Glutamatergic neuron (in vitro differentiated cells): ENCODE results near the gene FAXDC2. TPM values are rescaled to one million over a fixed set of nuclear protein-coding genes. Genes with fewer than 3 reads are reported as not detected.

Source experiments
- DNase-seq: peaks from one replicate; pipeline ENCODE4 v3.0.0; 2022
- H3K27ac Mint-ChIP-seq: one replicate; pipeline ENCODE4 v1.8.0; 2020; ENCODE audit warnings: mild to moderate bottlenecking, mixed read lengths, inconsistent platforms; ENCODE audit not compliant: unreplicated experiment
- H3K27me3 Mint-ChIP-seq: one replicate; pipeline ENCODE4 v1.8.0; 2020; ENCODE audit warnings: mild to moderate bottlenecking, moderate library complexity, mixed read lengths, inconsistent platforms; ENCODE audit not compliant: unreplicated experiment
- H3K36me3 Mint-ChIP-seq: one replicate; pipeline ENCODE4 v1.8.0; 2020; ENCODE audit warnings: mild to moderate bottlenecking, mixed read lengths, inconsistent platforms; ENCODE audit not compliant: unreplicated experiment
- H3K4me1 Mint-ChIP-seq: one replicate; pipeline ENCODE4 v1.8.0; 2020; ENCODE audit warnings: mild to moderate bottlenecking, low read depth, mixed read lengths, inconsistent platforms; ENCODE audit not compliant: unreplicated experiment
- H3K4me3 Mint-ChIP-seq: one replicate; pipeline ENCODE4 v1.8.0; 2020; ENCODE audit warnings: mild to moderate bottlenecking, mixed read lengths, inconsistent platforms; ENCODE audit not compliant: unreplicated experiment
- H3K9me3 Mint-ChIP-seq: one replicate; pipeline ENCODE4 v1.8.0; 2020; ENCODE audit warnings: mild to moderate bottlenecking, moderate library complexity, mixed read lengths, inconsistent platforms; ENCODE audit not compliant: unreplicated experiment
- total RNA-seq: library from RNA; stranded (reverse); fragmentation: NEBNext Ultra II Directional; extraction: Animal tissue kit (Norgen Biotek cat#: 25700); gene quantifications from one replicate; pipeline ENCODE4 v1.2.1, GENCODE V29; 2021; ENCODE audit not compliant: unreplicated experiment
- TF ChIP-seq, protein P1 (sequence below): fragments of 200-600 bp; sonication (generic); IDR thresholded peaks from one replicate; pipeline ENCODE4 v1.5.0; 2021; ENCODE audit not compliant: partially characterized antibody, unreplicated experiment

Gene FAXDC2
- total RNA-seq, 1 donor from 2014 or later: 0.66 TPM

DNA sequence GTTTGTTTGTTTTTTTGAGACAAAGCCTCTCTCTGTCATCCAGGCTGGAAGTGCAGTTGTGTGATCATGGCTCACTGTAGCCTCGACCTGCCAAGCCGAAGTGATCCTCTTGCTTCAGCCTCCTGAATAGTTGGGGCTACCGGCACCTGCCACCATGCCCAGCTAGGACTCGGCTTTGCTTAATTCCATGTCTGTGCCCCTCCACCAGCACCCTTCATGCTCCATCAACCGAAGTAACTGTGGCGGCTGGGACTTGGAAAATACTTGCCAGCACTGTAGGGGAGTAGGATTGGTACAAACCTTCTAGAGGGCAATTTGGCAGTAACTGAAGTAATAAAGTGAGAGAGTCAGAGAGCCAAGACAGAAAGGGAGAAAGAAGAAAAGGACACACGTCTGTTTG, 19.0 kb downstream of the FAXDC2 start:
- H3K36me3 Mint-ChIP-seq: no peaks in the 10 kb centered on the region
- H3K9me3 Mint-ChIP-seq: no peaks in the 10 kb centered on the region
- H3K4me1 Mint-ChIP-seq: peaks cover 4% of the 10 kb centered on the region
- H3K27me3 Mint-ChIP-seq: peaks cover 4% of the 10 kb centered on the region
- H3K4me3 Mint-ChIP-seq: no peak overlapping the region
- no peak overlapping the region for H3K27ac Mint-ChIP-seq
- no peak for DNase-seq
- TF ChIP-seq, protein P1, sequence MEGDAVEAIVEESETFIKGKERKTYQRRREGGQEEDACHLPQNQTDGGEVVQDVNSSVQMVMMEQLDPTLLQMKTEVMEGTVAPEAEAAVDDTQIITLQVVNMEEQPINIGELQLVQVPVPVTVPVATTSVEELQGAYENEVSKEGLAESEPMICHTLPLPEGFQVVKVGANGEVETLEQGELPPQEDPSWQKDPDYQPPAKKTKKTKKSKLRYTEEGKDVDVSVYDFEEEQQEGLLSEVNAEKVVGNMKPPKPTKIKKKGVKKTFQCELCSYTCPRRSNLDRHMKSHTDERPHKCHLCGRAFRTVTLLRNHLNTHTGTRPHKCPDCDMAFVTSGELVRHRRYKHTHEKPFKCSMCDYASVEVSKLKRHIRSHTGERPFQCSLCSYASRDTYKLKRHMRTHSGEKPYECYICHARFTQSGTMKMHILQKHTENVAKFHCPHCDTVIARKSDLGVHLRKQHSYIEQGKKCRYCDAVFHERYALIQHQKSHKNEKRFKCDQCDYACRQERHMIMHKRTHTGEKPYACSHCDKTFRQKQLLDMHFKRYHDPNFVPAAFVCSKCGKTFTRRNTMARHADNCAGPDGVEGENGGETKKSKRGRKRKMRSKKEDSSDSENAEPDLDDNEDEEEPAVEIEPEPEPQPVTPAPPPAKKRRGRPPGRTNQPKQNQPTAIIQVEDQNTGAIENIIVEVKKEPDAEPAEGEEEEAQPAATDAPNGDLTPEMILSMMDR: no peak

DNA sequence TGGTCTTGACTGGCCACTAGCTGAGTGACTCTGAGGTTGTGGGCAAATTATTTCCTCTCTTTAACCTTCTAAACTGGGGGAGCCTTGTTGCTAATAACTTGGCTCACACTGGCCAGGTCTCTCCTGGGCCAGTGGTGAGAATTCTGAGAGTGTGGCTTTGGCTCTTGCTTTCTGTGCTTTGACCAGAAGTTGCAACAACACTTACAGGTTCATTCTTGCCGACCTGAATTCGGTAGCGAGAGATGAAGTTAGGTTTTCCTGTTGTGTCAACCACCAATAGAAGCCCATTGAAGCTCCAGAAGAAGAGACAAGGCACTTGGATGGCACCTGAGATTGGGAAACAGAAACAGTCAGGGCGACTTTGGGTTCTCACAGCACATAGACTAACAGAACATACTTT, 19.8 kb downstream of the FAXDC2 start:
- H3K36me3 Mint-ChIP-seq: no peaks in the 10 kb centered on the region
- peaks cover 6% of the 10 kb centered on the region for H3K27me3 Mint-ChIP-seq
- H3K27ac Mint-ChIP-seq: no peak overlapping the region
- TF ChIP-seq, protein P1: no peak
- DNase-seq: no peak
- H3K4me1 Mint-ChIP-seq: peaks cover 4% of the 10 kb centered on the region
- H3K9me3 Mint-ChIP-seq: no peaks in the 10 kb centered on the region
- no peak overlapping the region for H3K4me3 Mint-ChIP-seq

DNA sequence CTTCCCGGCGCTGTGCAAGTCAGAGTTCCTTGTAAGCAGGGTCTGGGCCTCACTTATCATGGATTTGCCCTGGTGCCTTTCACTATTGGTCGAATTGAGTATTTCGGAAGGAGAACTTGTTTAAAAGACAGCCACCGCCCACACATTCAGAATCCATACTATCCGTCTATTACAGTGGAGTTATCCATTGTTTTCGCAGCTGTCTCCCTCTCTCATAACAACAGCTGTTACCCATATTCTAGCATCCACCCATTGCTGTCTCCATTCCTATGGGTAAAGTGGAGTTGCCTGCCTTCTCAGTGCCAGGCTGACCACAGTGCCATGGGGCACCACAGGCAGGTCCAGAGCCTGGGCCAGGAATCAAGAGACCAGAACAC, 20.2 kb downstream of the FAXDC2 start:
- DNase-seq: no peak
- Mint-ChIP-seq H3K36me3 (no peaks in the 10 kb centered on the region), H3K4me3 (no peak overlapping the region), H3K27ac (no peak overlapping the region), H3K27me3 (peaks cover 6% of the 10 kb centered on the region), H3K9me3 (no peaks in the 10 kb centered on the region), H3K4me1 (peaks cover 4% of the 10 kb centered on the region)
- TF ChIP-seq, protein P1: no peak

DNA sequence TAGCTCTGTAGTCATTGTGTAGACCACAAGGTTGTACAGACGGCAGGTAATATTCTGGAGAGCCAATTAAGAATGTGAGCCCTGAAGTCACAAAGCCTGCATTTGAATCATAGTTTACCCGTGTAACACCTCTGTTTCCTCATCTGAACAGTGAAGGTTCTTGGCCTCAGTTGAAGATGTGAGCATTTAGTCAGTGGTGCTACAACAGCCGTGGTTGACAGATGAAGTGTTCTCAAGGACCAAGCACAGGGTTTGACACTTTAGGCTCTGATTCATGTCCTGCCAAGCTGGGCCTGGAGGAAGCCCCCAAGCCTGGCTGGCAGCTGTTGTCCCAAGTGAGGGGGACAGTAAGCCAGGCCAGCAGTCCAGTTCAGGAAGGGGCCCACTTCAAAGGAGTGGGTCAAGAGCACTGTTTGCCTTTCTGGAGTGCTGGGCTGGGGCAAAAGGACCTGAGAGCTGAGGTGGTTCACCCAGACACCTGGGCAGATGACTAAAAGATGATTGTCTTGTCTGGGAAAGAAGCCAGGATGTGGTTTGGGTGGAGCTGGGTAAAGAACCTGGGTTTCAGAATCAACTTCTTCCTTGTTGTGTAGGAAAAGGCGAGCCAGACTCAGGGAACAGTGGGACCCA, 20.7 kb downstream of the FAXDC2 start:
- H3K27me3 Mint-ChIP-seq: peaks cover 6% of the 10 kb centered on the region
- DNase-seq: no peak
- H3K4me1 Mint-ChIP-seq: peaks cover 1% of the 10 kb centered on the region
- TF ChIP-seq, protein P1: no peak
- H3K4me3 Mint-ChIP-seq: no peak overlapping the region
- H3K27ac Mint-ChIP-seq: no peak overlapping the region
- H3K9me3 Mint-ChIP-seq: no peaks in the 10 kb centered on the region
- no peaks in the 10 kb centered on the region for H3K36me3 Mint-ChIP-seq

DNA sequence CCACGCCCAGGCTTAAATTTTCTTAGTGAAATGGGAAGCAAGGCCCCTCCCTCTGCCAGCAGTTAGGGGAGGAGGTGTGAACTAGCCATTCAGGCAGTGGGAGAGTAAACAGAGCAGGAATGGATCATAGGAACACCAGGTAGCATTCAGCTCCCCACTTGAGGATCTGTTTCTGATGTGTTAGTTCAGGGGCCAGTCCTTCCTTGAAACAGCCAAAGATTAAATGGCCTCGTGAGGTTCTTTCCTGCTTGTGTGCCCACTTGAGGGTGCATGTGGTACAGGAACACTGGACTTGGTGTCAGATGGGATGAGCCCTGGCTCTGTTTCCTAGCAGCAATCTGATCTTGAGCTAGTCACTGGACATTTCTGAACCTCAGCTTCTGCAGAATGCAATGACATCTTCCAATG, 21.2 kb downstream of the FAXDC2 start:
- peaks cover 5% of the 10 kb centered on the region for H3K27me3 Mint-ChIP-seq
- H3K36me3 Mint-ChIP-seq: no peaks in the 10 kb centered on the region
- no peak overlapping the region for H3K4me3 Mint-ChIP-seq
- H3K4me1 Mint-ChIP-seq: no peaks in the 10 kb centered on the region
- DNase-seq: no peak
- TF ChIP-seq, protein P1: no peak
- H3K27ac Mint-ChIP-seq: no peak overlapping the region
- no peaks in the 10 kb centered on the region for H3K9me3 Mint-ChIP-seq
